Activated T-cell treated with anti-CD3 and anti-CD28 coated beads, Interleukin-2, amount 50 U/mL, for 4 hours (primary cell): Measurements from ENCODE around the gene CAMSAP1. TPM values are rescaled to one million over a fixed set of nuclear protein-coding genes. Genes with fewer than 3 reads are reported as not detected.
"Not testable (repeated sequence)": the region's sequence is repeated elsewhere in the genome, so short reads cannot be mapped to it uniquely, and the experiment has no call there.

ENCODE experiments used
- ATAC-seq, 2 donors: fragments of 200-7000 bp; cut with Tn5 transposase; one replicate each; pipeline ENCODE4 v1.10.0; 2021
- DNase-seq: peaks from one replicate; pipeline ENCODE4 v3.0.0-alpha.2; 2020
- H3K27me3 Mint-ChIP-seq: one replicate; pipeline ENCODE4 v1.8.0; 2021; ENCODE audit warnings: low read depth, mixed read lengths
- H3K36me3 Mint-ChIP-seq: one replicate; pipeline ENCODE4 v1.8.0; 2022; ENCODE audit warnings: mixed read lengths; ENCODE audit not compliant: insufficient read depth
- H3K4me1 Mint-ChIP-seq: one replicate; pipeline ENCODE4 v1.8.0; 2021; ENCODE audit warnings: low read depth, mixed read lengths
- H3K4me3 Mint-ChIP-seq: one replicate; pipeline ENCODE4 v1.8.0; 2021; ENCODE audit warnings: mild to moderate bottlenecking, moderate library complexity, mixed read lengths
- H3K9me3 Mint-ChIP-seq: one replicate; pipeline ENCODE4 v1.8.0; 2021; ENCODE audit warnings: mixed read lengths
- total RNA-seq, 3 donors: library from RNA; stranded (reverse); gene quantifications; one replicate each; pipeline ENCODE4 v1.2.1, GENCODE V29; 2021

The CAMSAP1 gene
- total RNA-seq, 3 donors from 2014 or later, result 26.7 to 37.4 (median 29.2) TPM

DNA sequence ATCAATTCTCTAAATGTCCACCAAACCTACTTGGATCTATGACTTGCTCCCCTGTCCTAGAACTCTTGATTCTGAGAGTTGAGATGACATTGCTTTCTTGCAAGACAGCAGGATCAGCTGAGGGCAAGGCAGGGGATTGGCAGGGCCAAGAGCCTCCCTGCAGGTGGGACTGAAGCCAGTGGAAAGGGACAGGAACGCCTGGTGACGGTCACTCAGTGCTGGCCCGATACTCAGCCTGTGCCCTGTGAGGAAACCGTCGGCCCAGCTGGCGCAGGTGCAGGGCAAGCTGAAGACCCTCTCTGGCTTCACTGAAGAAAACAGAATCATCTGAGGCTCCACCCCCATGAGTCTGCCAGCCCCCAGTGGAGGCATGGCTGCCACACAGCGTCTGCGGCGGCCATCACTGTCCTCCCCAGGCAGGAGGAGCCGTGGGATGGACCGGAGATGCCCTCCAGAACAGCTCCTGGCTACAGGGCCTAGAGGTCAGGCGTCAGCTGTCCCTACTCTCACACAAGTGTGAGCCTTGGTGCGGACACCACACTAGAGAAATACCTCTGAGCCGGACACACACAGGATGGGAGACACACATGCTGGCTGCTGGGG, 39.1 kb upstream of the CAMSAP1 start:
- Mint-ChIP-seq H3K4me3 (no peak overlapping the region), H3K36me3 (peaks cover 59% of the 10 kb centered on the region), H3K9me3 (no peaks in the 10 kb centered on the region), H3K27me3 (no peaks in the 10 kb centered on the region), H3K4me1 (peaks cover 5% of the 10 kb centered on the region)
- ATAC-seq (no peak), DNase-seq (no peak)

DNA sequence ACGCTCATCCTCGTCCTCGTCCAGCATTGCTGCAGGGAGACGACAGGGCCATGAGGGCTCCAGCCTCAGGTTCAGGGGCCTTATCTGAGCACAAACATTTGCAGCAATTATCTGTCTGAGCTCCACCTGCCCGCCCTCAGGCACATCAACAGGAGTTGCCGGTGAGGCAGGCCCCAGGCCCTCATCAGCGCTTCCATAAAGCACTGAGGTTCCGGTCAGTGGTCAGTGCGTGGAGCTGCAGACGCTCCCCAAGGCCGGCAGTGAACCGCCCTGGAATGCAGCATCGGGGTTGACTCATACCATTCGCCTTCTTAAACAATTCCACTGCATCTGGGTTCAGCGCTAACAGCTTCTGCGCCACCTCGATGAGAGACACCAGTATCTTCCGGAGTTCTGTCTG, 38.6 kb upstream of the CAMSAP1 start:
- peaks cover 5% of the 10 kb centered on the region for H3K4me1 Mint-ChIP-seq
- no peaks in the 10 kb centered on the region for H3K9me3 Mint-ChIP-seq

DNA sequence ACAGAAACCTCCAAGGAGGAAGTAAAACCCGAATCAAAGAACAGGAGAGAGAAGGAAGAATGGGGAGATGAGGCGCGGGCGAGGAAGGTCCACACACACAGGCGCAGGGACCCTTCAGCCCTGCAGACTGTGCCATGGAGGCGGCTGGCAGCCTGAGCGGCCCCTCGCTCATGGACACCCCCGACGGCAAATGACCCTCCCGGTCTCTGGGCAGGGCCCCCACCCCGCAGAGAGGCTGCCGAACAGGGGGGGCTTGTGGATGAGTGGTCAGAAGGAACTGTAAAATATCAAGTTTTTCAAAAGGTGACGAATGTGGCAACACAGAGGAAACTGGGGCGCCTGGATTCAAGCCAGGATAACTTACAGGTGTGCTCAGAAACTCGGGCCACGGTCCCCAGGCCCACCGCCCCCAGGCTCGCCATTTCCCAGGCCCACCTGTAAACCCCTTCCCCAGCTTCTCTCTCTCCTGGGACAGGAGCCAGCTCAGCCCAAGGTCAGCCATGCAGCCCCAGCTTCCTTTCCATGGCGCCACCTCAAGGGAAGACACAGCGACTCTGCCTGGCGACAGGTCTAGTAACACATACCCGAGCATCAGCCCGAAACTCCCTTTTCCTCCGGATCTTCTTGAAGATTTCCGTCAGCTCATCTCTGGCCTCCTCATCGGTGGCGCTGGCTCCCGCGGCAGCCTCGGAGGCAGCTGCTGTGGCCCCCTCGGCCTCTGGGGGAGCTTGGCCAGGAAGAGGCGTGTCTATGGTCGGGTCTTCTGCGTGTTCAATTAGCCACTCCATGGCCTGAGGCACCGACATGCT, 37.3 kb upstream of the CAMSAP1 start:
- ATAC-seq (no peak), DNase-seq (no peak)
- Mint-ChIP-seq H3K27me3 (no peaks in the 10 kb centered on the region), H3K9me3 (no peaks in the 10 kb centered on the region), H3K4me3 (no peak overlapping the region), H3K4me1 (peaks cover 5% of the 10 kb centered on the region), H3K36me3 (peaks cover 56% of the 10 kb centered on the region)

More for the DNA sequence above, 38.6 kb upstream of the CAMSAP1 start:
- Mint-ChIP-seq H3K4me3 (no peak overlapping the region), H3K36me3 (peaks cover 60% of the 10 kb centered on the region), H3K27me3 (no peaks in the 10 kb centered on the region)
- DNase-seq (no peak), ATAC-seq (no peak)

DNA sequence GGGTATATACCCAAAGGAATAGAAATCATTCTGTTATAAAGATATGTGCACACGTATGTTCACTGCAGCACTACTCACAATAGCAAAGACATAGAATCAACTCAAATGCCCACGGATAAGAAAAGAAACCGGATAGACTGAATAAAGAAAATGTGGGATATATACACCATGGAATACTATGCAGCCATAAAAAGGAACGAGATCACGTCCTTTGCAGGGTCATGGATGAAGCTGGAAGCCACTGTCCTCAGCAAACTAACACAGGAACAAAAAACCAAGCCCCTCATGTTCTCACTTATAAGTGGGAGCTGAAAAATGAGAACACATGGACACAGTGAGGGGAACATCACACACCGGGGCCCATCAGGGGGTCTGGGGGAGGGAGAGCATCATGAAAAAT, 36.3 kb upstream of the CAMSAP1 start:
- H3K9me3 Mint-ChIP-seq, H3K27me3 Mint-ChIP-seq, ATAC-seq, H3K4me1 Mint-ChIP-seq, H3K4me3 Mint-ChIP-seq, DNase-seq: not testable (repeated sequence)
- peaks cover 52% of the 10 kb centered on the region for H3K36me3 Mint-ChIP-seq

DNA sequence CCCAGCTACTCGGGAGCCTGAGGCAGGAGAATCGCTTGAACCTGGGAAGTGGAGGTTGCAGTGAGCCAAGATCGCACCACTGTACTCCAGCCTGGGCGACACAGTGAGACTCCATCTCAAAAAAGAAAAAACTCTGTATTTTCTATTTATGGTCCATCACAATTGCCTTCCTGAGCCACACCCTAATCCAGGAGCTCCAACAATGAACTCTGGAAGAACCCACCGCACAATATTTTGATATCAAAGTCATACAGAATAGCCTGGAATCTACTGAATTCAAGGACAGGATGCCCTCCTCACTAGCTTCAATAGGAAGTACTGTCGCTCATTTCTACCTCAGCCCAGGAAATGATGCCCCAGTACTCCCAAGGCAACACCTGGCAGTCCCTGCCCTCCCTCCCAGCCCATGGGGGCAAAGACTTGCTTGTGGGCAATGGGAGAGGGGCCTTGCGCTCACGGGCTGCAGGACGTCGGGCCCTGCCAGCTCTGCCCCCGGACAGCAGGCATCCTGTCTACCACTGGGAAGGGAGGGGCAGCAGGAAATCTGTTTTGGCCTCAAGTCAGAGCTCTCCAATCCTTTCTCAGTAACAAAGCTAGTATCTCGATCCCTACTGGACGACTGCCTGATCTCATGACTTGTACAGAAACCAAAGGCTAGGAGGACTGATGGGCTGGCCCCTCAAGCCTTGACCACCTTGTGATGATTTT, 34.1 kb upstream of the CAMSAP1 start:
- H3K4me3 Mint-ChIP-seq, result no peak overlapping the region

DNA sequence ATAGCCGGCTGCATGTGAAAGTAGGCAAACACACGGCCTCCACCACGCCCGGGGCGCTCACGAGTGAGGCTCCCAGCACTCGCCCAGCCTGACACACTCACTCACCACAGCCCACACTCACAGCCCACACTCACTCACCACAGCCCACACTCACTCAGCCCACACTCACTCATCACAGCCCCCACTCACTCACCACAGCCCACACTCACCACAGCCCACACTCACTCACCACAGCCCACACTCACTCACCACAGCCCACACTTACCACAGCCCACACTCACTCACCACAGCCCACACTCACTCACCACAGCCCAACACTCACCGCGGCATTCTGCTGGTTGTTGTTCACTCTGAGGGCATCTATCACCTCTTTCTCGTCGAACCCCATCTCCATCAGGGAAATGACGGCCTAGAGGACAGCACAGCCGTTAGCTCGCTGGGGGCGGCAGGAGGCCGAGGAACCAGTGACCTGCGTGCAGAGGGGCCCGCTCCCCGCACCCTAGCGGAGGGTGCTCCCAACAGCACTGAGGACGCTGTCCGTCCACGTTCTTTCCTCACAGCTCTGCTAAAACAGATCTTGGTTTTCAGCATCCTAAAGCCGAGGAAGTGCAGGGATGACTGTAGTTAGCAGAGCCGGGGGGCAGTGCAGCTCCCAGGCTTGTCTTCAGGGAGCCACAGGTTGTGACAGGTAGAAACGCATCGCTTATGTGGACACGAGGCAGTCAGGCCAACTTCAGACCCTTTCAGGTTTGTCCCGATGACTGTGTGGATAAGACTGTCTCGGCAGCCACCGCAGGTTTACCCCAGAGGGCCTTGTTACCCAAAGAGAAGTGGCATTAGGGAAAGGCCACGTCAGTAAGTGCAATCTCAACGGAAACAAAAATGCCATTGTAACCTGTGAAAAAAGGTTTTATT, 32.3 kb upstream of the CAMSAP1 start:
- Mint-ChIP-seq H3K9me3 (peaks cover 4% of the 10 kb centered on the region), H3K27me3 (no peaks in the 10 kb centered on the region), H3K4me1 (peaks cover 7% of the 10 kb centered on the region), H3K4me3 (no peak overlapping the region), H3K36me3 (peaks cover 44% of the 10 kb centered on the region)
- peak; percentile 90 to 91 for ATAC-seq
- peak; percentile 34 for DNase-seq

More for the DNA sequence above, 34.1 kb upstream of the CAMSAP1 start:
- Mint-ChIP-seq H3K4me1 (peaks cover 7% of the 10 kb centered on the region), H3K9me3 (peaks cover 4% of the 10 kb centered on the region), H3K36me3 (peaks cover 52% of the 10 kb centered on the region), H3K27me3 (no peaks in the 10 kb centered on the region)
- no peak for DNase-seq
- no peak for ATAC-seq

DNA sequence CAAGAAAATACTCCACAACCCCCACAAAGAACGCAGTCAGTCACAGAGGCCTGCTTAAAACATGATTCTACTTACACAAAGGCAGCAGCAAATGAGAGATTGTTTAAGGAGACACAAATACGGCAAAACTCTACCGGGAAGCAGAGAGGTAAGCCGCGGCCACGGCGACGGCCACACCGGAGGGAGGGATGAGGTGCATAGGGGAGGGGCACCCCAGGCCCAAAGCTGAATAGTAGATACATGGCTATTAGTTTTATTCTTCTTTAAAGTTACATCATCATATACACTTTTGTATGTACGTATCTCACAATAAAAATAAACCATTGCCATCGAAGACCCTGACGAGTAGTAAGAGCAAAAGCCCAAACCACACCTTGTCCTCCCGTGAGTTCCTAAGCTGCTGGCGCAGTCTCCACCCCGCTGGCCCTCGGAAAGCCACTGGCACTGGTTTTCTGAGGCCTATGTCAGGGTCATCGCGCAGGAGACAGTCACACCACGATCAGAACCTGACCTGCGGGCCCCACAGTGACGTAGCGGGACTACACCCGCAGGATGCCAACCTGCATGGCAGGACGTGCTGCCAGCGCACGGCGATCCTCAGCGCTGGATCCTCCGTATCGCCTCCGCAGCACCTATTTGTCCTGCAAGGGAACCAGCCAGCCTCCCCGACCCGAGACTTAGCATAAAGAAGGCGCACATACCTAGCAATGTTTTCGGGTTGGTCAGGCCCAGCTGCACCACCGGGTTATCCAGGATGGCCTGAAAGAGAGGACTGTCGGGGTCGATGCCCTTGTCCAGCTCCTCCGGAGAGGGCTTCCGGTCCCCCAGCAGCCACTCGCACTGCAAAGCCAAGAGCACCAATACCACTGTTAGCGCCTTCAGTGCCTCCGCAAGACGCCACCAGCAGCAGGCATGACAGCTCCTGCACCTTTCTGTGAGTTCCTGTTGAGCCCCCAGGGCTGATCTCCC, 30.5 kb upstream of the CAMSAP1 start:
- peaks cover 7% of the 10 kb centered on the region for H3K4me1 Mint-ChIP-seq
- H3K4me3 Mint-ChIP-seq, result no peak overlapping the region
- ATAC-seq, result no peak
- no peak for DNase-seq
- H3K27me3 Mint-ChIP-seq, result no peaks in the 10 kb centered on the region
- H3K9me3 Mint-ChIP-seq, result peaks cover 4% of the 10 kb centered on the region
- H3K36me3 Mint-ChIP-seq, result peaks cover 33% of the 10 kb centered on the region

DNA sequence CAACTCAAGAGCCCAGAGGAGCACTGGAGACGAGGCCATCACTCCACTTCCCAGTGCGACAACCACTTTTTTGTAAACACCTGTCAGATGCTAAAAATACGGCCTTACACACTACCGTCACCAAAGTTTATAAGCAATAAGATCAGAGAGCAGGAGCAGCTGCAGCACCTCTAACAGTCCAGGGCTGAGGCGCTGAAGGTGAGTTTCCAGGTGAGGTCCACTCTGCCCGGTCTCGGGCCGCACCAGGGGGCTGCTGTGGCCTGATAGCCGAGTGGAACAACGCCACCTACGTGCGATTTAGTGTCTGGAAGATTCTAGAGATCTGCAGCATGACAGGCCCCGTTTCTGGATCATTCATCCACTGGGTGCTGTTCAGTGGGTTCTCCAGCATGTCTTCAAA, 25.8 kb upstream of the CAMSAP1 start:
- no peak for DNase-seq
- Mint-ChIP-seq H3K4me3 (no peak overlapping the region), H3K36me3 (peaks cover 32% of the 10 kb centered on the region)

DNA sequence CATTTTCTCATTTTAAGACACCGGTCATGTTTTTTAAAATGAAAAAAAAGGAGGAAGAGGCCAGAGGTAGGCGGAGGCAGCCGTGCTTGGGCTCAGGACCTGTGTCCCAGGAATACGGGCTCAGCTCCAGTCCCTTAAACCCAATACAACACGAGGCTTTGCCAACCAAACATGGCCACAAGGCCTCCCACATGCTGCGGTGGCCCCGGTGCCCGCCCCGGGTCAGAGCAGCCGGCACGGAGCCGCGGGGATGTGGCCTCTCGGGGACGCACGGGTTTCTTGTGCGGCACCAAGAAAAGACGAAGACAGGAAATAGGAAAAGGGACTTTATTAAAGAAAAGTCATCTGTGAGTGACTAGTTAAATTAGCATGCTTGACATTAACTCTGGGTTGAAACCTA, 25.3 kb upstream of the CAMSAP1 start:
- H3K27me3 Mint-ChIP-seq, result no peaks in the 10 kb centered on the region
- no peak overlapping the region for H3K4me3 Mint-ChIP-seq
- peaks cover 31% of the 10 kb centered on the region for H3K36me3 Mint-ChIP-seq
- H3K9me3 Mint-ChIP-seq, result no peaks in the 10 kb centered on the region
- DNase-seq, result no peak
- ATAC-seq, result no peak
- H3K4me1 Mint-ChIP-seq, result peaks cover 4% of the 10 kb centered on the region

More for the DNA sequence above, 25.8 kb upstream of the CAMSAP1 start:
- H3K27me3 Mint-ChIP-seq, result no peaks in the 10 kb centered on the region
- H3K4me1 Mint-ChIP-seq, result no peaks in the 10 kb centered on the region
- H3K9me3 Mint-ChIP-seq, result no peaks in the 10 kb centered on the region
- no peak for ATAC-seq

DNA sequence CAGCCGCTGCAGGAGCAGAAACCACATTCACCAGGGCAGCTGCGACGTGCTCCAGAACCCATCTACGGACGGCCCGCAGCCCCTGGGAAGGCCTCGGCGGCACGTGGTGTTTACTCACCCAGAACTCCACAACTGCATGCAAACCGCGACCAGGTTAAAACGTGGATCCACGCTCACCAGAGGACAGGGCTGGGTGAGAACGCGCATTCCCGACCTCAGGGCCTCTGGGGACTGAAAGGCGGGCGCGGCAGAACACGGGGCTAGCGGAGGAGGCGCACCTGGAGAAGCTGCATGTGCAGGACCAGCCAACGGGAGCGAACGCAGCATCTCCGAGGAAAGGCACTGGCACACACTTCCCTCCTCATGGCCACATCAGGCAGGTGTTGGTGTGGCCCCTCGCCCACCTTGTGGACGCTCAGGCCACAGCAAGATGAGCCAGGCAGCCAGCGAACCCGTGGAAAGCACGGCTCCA, 24.0 kb upstream of the CAMSAP1 start:
- Mint-ChIP-seq H3K36me3 (peaks cover 27% of the 10 kb centered on the region), H3K4me3 (no peak overlapping the region), H3K27me3 (no peaks in the 10 kb centered on the region), H3K9me3 (no peaks in the 10 kb centered on the region), H3K4me1 (peaks cover 11% of the 10 kb centered on the region)
- no peak for DNase-seq
- no peak for ATAC-seq

DNA sequence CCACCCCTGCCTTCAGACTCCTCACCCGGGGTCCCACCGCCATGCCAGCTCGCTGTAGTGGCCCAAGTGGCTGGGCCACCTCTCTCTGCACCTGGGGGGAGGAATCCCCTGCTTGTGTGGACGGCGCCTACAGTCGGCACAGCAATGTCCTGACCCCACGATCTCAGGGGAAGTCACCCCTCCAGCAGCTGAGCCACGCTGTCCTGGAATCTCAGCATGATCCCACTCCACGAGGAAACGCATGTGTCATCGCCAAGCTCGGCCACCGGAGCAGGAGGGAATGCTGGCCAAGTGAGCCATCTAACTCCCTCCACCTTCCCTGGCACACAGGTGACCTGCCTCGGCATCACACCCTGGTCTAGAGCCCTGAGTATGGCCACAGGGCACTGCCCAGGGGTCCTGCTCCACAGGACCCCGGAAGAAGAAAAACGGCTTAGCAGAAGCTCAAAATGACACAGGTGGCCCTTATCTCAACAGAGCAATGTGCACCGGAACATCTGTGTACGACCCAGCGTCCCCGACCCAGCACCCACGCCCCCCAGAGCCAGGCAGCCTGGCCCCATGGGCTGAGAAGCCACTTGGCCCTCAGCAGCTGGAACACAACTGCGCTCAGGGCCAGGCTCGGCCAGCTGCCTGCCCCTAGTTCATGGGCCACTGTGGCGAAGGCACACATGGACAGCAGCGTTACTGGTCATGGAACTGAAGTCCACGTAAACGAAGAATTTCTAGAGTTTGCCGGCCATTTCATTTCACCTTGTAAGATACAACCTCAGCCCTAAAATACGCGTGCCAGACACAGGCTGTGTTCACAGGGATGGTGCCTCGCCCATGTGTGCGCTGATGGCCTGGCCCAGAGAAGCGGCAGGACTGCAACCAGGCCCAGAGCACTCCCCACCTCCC, 23.4 kb upstream of the CAMSAP1 start:
- H3K27me3 Mint-ChIP-seq, result no peaks in the 10 kb centered on the region
- H3K4me3 Mint-ChIP-seq, result no peak overlapping the region
- no peak for ATAC-seq
- H3K9me3 Mint-ChIP-seq, result no peaks in the 10 kb centered on the region
- H3K36me3 Mint-ChIP-seq, result peaks cover 24% of the 10 kb centered on the region
- H3K4me1 Mint-ChIP-seq, result peaks cover 16% of the 10 kb centered on the region
- DNase-seq, result no peak

DNA sequence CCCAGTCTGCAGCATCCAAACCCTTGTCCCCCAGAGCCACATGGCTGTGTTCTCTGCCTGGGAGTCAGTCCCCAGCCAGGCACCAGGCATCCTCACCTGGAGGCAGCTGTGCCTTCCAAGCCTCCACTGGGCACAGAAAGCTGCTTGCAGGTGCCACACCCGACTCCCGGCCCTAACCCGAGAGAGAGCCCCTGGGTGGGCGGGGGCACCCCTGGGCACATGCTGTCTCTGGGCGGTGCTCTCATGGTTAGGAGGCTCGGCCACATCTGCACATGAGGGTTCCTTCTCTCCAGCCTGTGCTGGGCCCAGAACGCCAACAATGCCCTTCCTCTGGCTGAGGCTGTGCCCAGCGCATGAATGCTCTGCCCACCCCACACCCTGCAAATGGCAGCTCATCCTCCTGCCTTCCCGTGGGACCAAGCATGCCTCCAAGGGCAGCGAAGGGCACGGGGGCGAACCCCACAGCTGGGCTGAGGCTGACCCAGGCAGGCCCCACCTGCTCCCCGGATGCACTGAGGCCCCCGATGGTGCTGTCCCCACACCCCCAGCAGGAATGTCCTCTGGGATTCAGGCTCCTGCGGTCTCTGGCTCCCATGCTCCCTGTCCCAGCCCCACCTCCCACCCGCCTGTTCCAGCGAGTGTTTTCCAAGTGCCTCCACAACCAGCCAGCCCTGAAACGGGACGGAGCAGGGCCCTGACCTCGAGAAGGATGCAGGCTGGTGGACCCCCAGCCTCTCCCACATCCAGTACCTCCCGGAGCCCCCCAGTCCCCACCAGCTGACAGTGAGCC, 22.5 kb upstream of the CAMSAP1 start:
- peaks cover 19% of the 10 kb centered on the region for H3K36me3 Mint-ChIP-seq
- peaks cover 24% of the 10 kb centered on the region for H3K4me1 Mint-ChIP-seq
- DNase-seq (no peak), ATAC-seq (no peak)
- no peak overlapping the region for H3K4me3 Mint-ChIP-seq
- no peaks in the 10 kb centered on the region for H3K9me3 Mint-ChIP-seq
- no peaks in the 10 kb centered on the region for H3K27me3 Mint-ChIP-seq
